Body of pancreas (tissue), 4 donors: ENCODE results near the gene SASH3. TPM values are rescaled to one million over a fixed set of nuclear protein-coding genes. Genes with fewer than 3 reads are reported as not detected.

Experiments
- ATAC-seq: fragments of 150-250 bp; one replicate; pipeline ENCODE4 v1.9.1; 2016
- DNase-seq, 4 donors: peaks; one replicate each; pipeline ENCODE4 v3.0.0-alpha.2; 2019
- H3K27ac ChIP-seq, 4 donors: fragments of 200-600 bp; sonication (generic); 1 replicate in 3 of 4; 2 replicates in 1 of 4; pipeline versions ENCODE4 v1.5.1 to v1.6.1; 2016 to 2019; ENCODE audit warnings: mild to moderate bottlenecking in 1 of 4, mixed read lengths in 1 of 4, moderate library complexity in 1 of 4
- H3K27me3 ChIP-seq, 2 donors: fragments of 200-600 bp; sonication (generic); one replicate each; pipeline ENCODE4 v1.6.0; 2016; ENCODE audit warnings: mild to moderate bottlenecking in 1 of 2
- H3K36me3 ChIP-seq, 2 donors: fragments of 200-600 bp; sonication (generic); replicated peaks in 1 of 2; 2 replicates each; pipeline ENCODE4 v1.5.1; 2016; ENCODE audit warnings: low read depth in 2 of 2; ENCODE audit not compliant: insufficient read depth in 1 of 2
- H3K4me1 ChIP-seq: fragments of 200-600 bp; sonication (generic); one replicate; pipeline ENCODE4 v1.6.0; 2016
- H3K4me3 ChIP-seq, 2 donors: fragments of 200-600 bp; sonication (generic); 1 replicate in 1 of 2; 2 replicates in 1 of 2; pipeline ENCODE4 v1.5.1; 2016 to 2019
- H3K9me3 ChIP-seq, 3 donors: fragments of 200-600 bp; sonication (generic); 1 replicate in 2 of 3; 2 replicates in 1 of 3; pipeline ENCODE4 v1.5.1; 2016
- CTCF ChIP-seq, 7 experiments: fragments of 450-650 bp in 4 of 7; fragments of 200-600 bp in 3 of 7; sonication (generic) in 3 of 7; IDR thresholded peaks; one replicate each; pipeline ENCODE4 v1.5.1; 2016 to 2019; ENCODE audit warnings: antibody characterized with exemption in 7 of 7
- POLR2A ChIP-seq, 3 donors: fragments of 450-650 bp; IDR thresholded peaks; one replicate each; pipeline ENCODE4 v1.6.1; 2016; ENCODE audit warnings: antibody characterized with exemption in 3 of 3, mild to moderate bottlenecking in 2 of 3
- WGBS, 2 donors: methylation state at CpG; one replicate each; pipeline ENCODE4 v1.1.5; 2017; 5-methylcytosine and 5-hydroxymethylcytosine counted together
- intact Hi-C: fragments of 100-400 bp; cut with DNase I; formaldehyde crosslinking; loops from one replicate; pipeline ENCODE4 v1.15.1; 2023
- total RNA-seq, 2 donors: library from RNA; depleted of rRNA; stranded (reverse); fragments of >200 nt; gene quantifications; one replicate each; pipeline ENCODE4 v1.1.0, GENCODE V29; 2016

SASH3 gene
- total RNA-seq, 2 donors from 2014 or later = 3.6 TPM

GRCh38 chrX:129743821-129744220 is 35.9 kb upstream of the SASH3 start:
- H3K4me1 ChIP-seq = no peaks in the 10 kb centered on the region
- TF ChIP-seq POLR2A (IDR thresholded peaks at IDR 0.05) = no peak
- no peak for TF ChIP-seq CTCF (IDR thresholded peaks at IDR 0.05)
- ATAC-seq (no peak), DNase-seq (no peak)
- no peaks in the 10 kb centered on the region for H3K27me3 ChIP-seq
- H3K9me3 ChIP-seq = no peaks in the 10 kb centered on the region
- 56 to 77% methylated on average over 2 to 4 of the region's 4 CpGs for WGBS, 2 donors
- no peak overlapping the region for H3K27ac ChIP-seq
- no peak overlapping the region for H3K4me3 ChIP-seq
- no peaks in the 10 kb centered on the region for H3K36me3 ChIP-seq
- intact Hi-C loops = no loop called here

- no peaks in the 10 kb centered on the region for H3K4me1 ChIP-seq
- 72 to 78% methylated on average over 10 of the region's 10 CpGs for WGBS, 2 donors
- TF ChIP-seq POLR2A (IDR thresholded peaks at IDR 0.05) = no peak
- TF ChIP-seq CTCF (IDR thresholded peaks at IDR 0.05) = no peak
- no peak overlapping the region for H3K27ac ChIP-seq
- ATAC-seq = no peak
- no peak overlapping the region for H3K4me3 ChIP-seq
- no peaks in the 10 kb centered on the region for H3K9me3 ChIP-seq
- intact Hi-C loops = no loop called here
- H3K36me3 ChIP-seq = no peaks in the 10 kb centered on the region
- H3K27me3 ChIP-seq = no peaks in the 10 kb centered on the region
- no peak for DNase-seq
Measured at GRCh38 chrX:129744861-129745321, 34.9 kb upstream of the SASH3 start.

GRCh38 chrX:129746557-129747470 is 32.9 kb upstream of the SASH3 start:
- ATAC-seq = no peak

GRCh38 chrX:129747533-129747932 is 32.2 kb upstream of the SASH3 start:
- no peaks in the 10 kb centered on the region for H3K4me1 ChIP-seq
- DNase-seq (no peak), ATAC-seq (no peak)
- no peak overlapping the region for H3K27ac ChIP-seq
- TF ChIP-seq CTCF (IDR thresholded peaks at IDR 0.05) (no peak), POLR2A (IDR thresholded peaks at IDR 0.05) (no peak)
- no peaks in the 10 kb centered on the region for H3K9me3 ChIP-seq
- no peak overlapping the region for H3K4me3 ChIP-seq
- H3K27me3 ChIP-seq = no peaks in the 10 kb centered on the region
- 52 to 95% methylated on average over 3 to 4 of the region's 4 CpGs for WGBS, 2 donors
- intact Hi-C loops = no loop called here
- H3K36me3 ChIP-seq = no peaks in the 10 kb centered on the region

More at GRCh38 chrX:129746557-129747470, 32.9 kb upstream of the SASH3 start:
- H3K36me3 ChIP-seq = no peaks in the 10 kb centered on the region
- H3K27me3 ChIP-seq = no peaks in the 10 kb centered on the region
- no peak overlapping the region for H3K27ac ChIP-seq
- DNase-seq = no peak
- intact Hi-C loops = no loop called here
- H3K9me3 ChIP-seq = no peaks in the 10 kb centered on the region
- 76 to 87% methylated on average over 6 to 7 of the region's 7 CpGs for WGBS, 2 donors
- no peak overlapping the region for H3K4me3 ChIP-seq
- no peak for TF ChIP-seq POLR2A (IDR thresholded peaks at IDR 0.05)
- TF ChIP-seq CTCF (IDR thresholded peaks at IDR 0.05) = no peak
- H3K4me1 ChIP-seq = no peaks in the 10 kb centered on the region
